WI38 (cell line): ENCODE results near the gene PPDPF.

ENCODE experiments used
- H3K4me3 ChIP-seq: 2 replicates; pipeline ENCODE4 v1.5.1; 2011; ENCODE audit warnings: low read depth, mild to moderate bottlenecking, control low read depth, low read length
- CTCF ChIP-seq: IDR thresholded peaks from 2 replicates; pipeline ENCODE4 v1.5.1; 2012; ENCODE audit warnings: low read depth, mild to moderate bottlenecking, control low read depth, low read length

The PPDPF gene

GRCh38 chr20:63502671-63503172, 17.8 kb upstream of the PPDPF start:
- no peak for TF ChIP-seq CTCF
- H3K4me3 ChIP-seq, result no peak overlapping the region

- no peak for TF ChIP-seq CTCF
- no peak overlapping the region for H3K4me3 ChIP-seq
Measured at GRCh38 chr20:63503524-63503923, 17.0 kb upstream of the PPDPF start.

- H3K4me3 ChIP-seq, result no peak overlapping the region
Measured at GRCh38 chr20:63504642-63505041, 15.9 kb upstream of the PPDPF start.

GRCh38 chr20:63505281-63505680, 15.3 kb upstream of the PPDPF start:
- H3K4me3 ChIP-seq, result no peak overlapping the region
- no peak for TF ChIP-seq CTCF

More at GRCh38 chr20:63504642-63505041, 15.9 kb upstream of the PPDPF start:
- no peak for TF ChIP-seq CTCF

- no peak overlapping the region for H3K4me3 ChIP-seq
- TF ChIP-seq CTCF, result no peak
Measured at GRCh38 chr20:63505723-63506122, 14.8 kb upstream of the PPDPF start.

GRCh38 chr20:63507083-63507743, 13.4 kb upstream of the PPDPF start:
- H3K4me3 ChIP-seq, result no peak overlapping the region
- no peak for TF ChIP-seq CTCF

GRCh38 chr20:63508072-63508768, 12.3 kb upstream of the PPDPF start:
- no peak overlapping the region for H3K4me3 ChIP-seq
- TF ChIP-seq CTCF, result no peak
